Mucosa of gallbladder (tissue), 1 donor: ENCODE measurements around the gene NKTR. TPM values are rescaled to one million over a fixed set of nuclear protein-coding genes. Genes with fewer than 3 reads are reported as not detected.

Source experiments
- DNase-seq: peaks from one replicate; pipeline ENCODE4 v3.0.0-alpha.2; 2020; ENCODE audit warnings: low spot score
- total RNA-seq: library from RNA; stranded (reverse); gene quantifications from one replicate; pipeline ENCODE4 v1.2.1, GENCODE V29; 2021
- donor health status: DM: no; HTN: no; CAD: no.

Gene NKTR
- total RNA-seq, 1 donor from 2014 or later = 55.5 TPM

- no peak for DNase-seq
Measured at GRCh38 chr3:42662037-42662812, 61.7 kb downstream of the NKTR start.

- no peak for DNase-seq
Measured at GRCh38 chr3:42662813-42663535, 62.5 kb downstream of the NKTR start.

- no peak for DNase-seq
Measured at GRCh38 chr3:42663581-42664437, 63.3 kb downstream of the NKTR start.

- DNase-seq = no peak
Measured at GRCh38 chr3:42664438-42664803, 63.9 kb downstream of the NKTR start.

GRCh38 chr3:42665050-42665878 lies 64.8 kb downstream of the NKTR start:
- DNase-seq = no peak

GRCh38 chr3:42666022-42666421 lies 65.5 kb downstream of the NKTR start:
- no peak for DNase-seq

GRCh38 chr3:42666577-42666998 lies 66.1 kb downstream of the NKTR start:
- DNase-seq = no peak

GRCh38 chr3:42667096-42667522 lies 66.6 kb downstream of the NKTR start:
- no peak for DNase-seq

- DNase-seq = no peak
Measured at GRCh38 chr3:42667523-42668412, 67.3 kb downstream of the NKTR start.

GRCh38 chr3:42668413-42668760 lies 67.9 kb downstream of the NKTR start:
- DNase-seq = no peak

GRCh38 chr3:42668793-42669217 lies 68.3 kb downstream of the NKTR start:
- DNase-seq = no peak

- no peak for DNase-seq
Measured at GRCh38 chr3:42670051-42670576, 69.6 kb downstream of the NKTR start.

- no peak for DNase-seq
Measured at GRCh38 chr3:42670670-42671069, 70.2 kb downstream of the NKTR start.

GRCh38 chr3:42672515-42672914 lies 72.0 kb downstream of the NKTR start:
- no peak for DNase-seq

- no peak for DNase-seq
Measured at GRCh38 chr3:42673082-42673481, 72.6 kb downstream of the NKTR start.

- DNase-seq = no peak
Measured at GRCh38 chr3:42674146-42674545, 73.7 kb downstream of the NKTR start.

GRCh38 chr3:42675909-42676308 lies 75.4 kb downstream of the NKTR start:
- no peak for DNase-seq

GRCh38 chr3:42678447-42678846 lies 78.0 kb downstream of the NKTR start:
- DNase-seq = no peak

GRCh38 chr3:42680271-42680670 lies 79.8 kb downstream of the NKTR start:
- no peak for DNase-seq

- DNase-seq = no peak
Measured at GRCh38 chr3:42680806-42681205, 80.3 kb downstream of the NKTR start.
